Motor neuron (in vitro differentiated cells): ENCODE measurements around the gene POLR2C. TPM values are rescaled to one million over a fixed set of nuclear protein-coding genes. Genes with fewer than 3 reads are reported as not detected.

ENCODE experiments used
- ATAC-seq, 8 experiments: fragments of 200-7000 bp; cut with Tn5 transposase; replicated peaks in 6 of 8; 2 replicates each; pipeline ENCODE4 v1.8.0; 2021; ENCODE audit warnings: mild to moderate bottlenecking in 8 of 8, moderate library complexity in 8 of 8
- H3K27ac ChIP-seq, 2 donors: fragments of 250-450 bp; sonication (Bioruptor Pico); 2 replicates each; pipeline ENCODE4 v1.9.0; 2021; ENCODE audit warnings: antibody characterized with exemption in 2 of 2, mild to moderate bottlenecking in 2 of 2, moderate library complexity in 1 of 2
- H3K4me1 ChIP-seq, 2 donors: fragments of 250-450 bp; sonication (Bioruptor Pico); replicated peaks in 1 of 2; 2 replicates each; pipeline ENCODE4 v1.6.1; 2021; ENCODE audit warnings: antibody characterized with exemption in 2 of 2, mild to moderate bottlenecking in 2 of 2, moderate library complexity in 1 of 2
- H3K4me3 ChIP-seq, 5 donors: fragments of 250-450 bp; sonication (Bioruptor Pico); 2 replicates each; pipeline ENCODE4 v1.9.0; 2021; ENCODE audit warnings: antibody characterized with exemption in 5 of 5, mild to moderate bottlenecking in 5 of 5, moderate library complexity in 4 of 5
- WGBS, 10 experiments: fragments of 450-650 bp; shearing (Covaris generic); methylation state at CpG; one replicate each; pipeline ENCODE4 v1.0.0; 2022; 5-methylcytosine and 5-hydroxymethylcytosine counted together
- in situ Hi-C, 9 experiments: fragments of 400-800 bp; cut with MboI; loops; one replicate each; pipeline ENCODE4 v1.15.0; 2021; ENCODE audit warnings: low sequenced_read_pairs in 9 of 9, low pct_unique_long_range_greater_than_20kb in 2 of 9; ENCODE audit not compliant: unreplicated experiment in 9 of 9
- total RNA-seq, 8 experiments: library from RNA; unstranded; fragments of 300-600 nt; gene quantifications; 2 replicates each; pipeline versions ENCODE4 v1.2.3 to v1.2.4, GENCODE V29; 2022

The POLR2C gene
- total RNA-seq, 8 experiments from 2014 or later = 49.4 to 82.9 (median 64.9) TPM

GRCh38 chr16:57514371-57514770, 51.9 kb downstream of the POLR2C start:
- in situ Hi-C loops = loop anchor here in 2 of 9 experiments (25.0 kb wide), 1 partner anchor 202 kb away; no protein-coding TSS in a partner anchor
- WGBS, 10 experiments = 82 to 100% methylated on average over 1 to 2 of the region's 4 CpGs; no CpG with 5 or more reads in 8 of the 10 experiments
- H3K27ac ChIP-seq = no peak overlapping the region
- peaks cover 0 to 5% of the 10 kb centered on the region in 2 donors for H3K4me1 ChIP-seq
- ATAC-seq = no peak
- H3K4me3 ChIP-seq = no peak overlapping the region

DNA sequence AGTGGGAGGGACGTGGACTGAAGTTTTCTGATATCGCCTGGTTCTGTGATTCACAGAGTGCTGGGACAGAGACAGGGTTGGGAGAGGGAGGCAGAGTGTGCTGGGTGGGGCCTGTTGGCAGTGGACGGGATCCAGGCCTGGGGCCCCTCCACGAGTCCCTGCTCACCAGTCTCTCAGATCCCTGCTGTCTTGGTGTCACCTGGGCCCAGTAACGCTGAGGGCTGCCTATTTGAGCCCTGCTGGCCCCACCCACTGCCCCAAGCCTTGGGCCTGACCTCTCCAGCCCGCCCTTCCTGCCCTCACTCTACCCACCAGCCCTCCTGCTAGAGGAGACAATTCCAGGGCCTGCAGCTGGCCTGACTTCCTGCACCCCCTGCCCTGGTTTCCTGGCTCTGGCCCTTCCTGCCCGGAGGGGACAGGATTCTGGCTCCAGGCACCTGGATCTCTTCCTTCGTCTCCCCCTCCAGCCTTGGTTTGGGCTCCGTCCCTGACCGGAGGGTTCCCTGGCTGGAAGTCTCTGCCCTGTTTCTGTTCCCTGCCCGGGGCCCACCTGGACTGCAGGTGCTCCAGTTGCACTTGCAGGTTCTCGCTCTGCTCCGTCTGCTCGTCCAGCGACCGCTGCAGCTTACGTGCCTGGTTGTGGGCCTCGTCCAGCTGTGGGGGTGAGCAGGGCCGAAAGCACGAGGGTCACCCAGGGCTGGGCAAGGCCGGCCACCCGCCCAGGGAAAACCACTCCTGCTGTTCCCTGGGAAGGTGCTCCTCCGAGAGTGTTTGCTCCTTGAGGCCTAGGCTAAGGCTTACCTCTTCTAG, 52.5 kb downstream of the POLR2C start:
- H3K4me3 ChIP-seq = no peak overlapping the region
- in situ Hi-C loops = loop anchor here in 2 of 9 experiments (25.0 kb wide), 1 partner anchor 203 kb away; no protein-coding TSS in a partner anchor
- peak in 2 of 8 experiments; percentile 22 to 27 for ATAC-seq
- WGBS, 10 experiments = 91 to 100% (median 95%) methylated on average over 2 to 12 of the region's 23 CpGs; no CpG with 5 or more reads in 6 of the 10 experiments
- H3K27ac ChIP-seq = no peak overlapping the region
- peaks cover 0 to 5% of the 10 kb centered on the region in 2 donors for H3K4me1 ChIP-seq

- ATAC-seq = no peak
- no peak overlapping the region for H3K4me3 ChIP-seq
- in situ Hi-C loops = loop anchor here in 2 of 9 experiments (25.0 kb wide), 1 partner anchor 204 kb away; no protein-coding TSS in a partner anchor
- WGBS, 10 experiments = 75 to 100% (median 85%) methylated on average over 1 to 4 of the region's 10 CpGs; no CpG with 5 or more reads in 6 of the 10 experiments
- peaks cover 0 to 5% of the 10 kb centered on the region in 2 donors for H3K4me1 ChIP-seq
- H3K27ac ChIP-seq = no peak overlapping the region
Measured at GRCh38 chr16:57516176-57516725, 53.8 kb downstream of the POLR2C start.

DNA sequence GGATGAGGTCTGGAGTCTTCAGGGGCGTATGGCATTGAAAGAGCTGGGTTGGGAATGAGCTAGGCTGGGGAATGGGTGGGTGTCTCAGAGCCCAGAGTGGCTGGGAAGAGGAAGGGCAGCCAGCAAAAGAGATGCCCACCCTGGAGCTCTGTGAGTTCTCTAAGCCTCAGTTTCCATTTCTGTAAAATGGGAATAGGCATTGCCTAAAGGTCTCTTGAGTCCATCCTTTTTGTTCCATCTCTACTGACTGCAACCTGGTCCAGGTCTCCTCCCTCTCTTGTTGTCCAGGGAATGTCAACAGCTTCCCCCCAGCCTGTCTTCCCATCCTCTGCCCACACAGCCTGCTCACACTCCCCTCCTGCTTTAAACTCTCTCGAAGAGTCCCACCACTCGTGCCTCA, 54.3 kb downstream of the POLR2C start:
- WGBS, 10 experiments = 40 to 100% (median 100%) methylated on average over 1 to 3 of the region's 3 CpGs; no CpG with 5 or more reads in 3 of the 10 experiments
- H3K4me3 ChIP-seq = no peak overlapping the region

DNA sequence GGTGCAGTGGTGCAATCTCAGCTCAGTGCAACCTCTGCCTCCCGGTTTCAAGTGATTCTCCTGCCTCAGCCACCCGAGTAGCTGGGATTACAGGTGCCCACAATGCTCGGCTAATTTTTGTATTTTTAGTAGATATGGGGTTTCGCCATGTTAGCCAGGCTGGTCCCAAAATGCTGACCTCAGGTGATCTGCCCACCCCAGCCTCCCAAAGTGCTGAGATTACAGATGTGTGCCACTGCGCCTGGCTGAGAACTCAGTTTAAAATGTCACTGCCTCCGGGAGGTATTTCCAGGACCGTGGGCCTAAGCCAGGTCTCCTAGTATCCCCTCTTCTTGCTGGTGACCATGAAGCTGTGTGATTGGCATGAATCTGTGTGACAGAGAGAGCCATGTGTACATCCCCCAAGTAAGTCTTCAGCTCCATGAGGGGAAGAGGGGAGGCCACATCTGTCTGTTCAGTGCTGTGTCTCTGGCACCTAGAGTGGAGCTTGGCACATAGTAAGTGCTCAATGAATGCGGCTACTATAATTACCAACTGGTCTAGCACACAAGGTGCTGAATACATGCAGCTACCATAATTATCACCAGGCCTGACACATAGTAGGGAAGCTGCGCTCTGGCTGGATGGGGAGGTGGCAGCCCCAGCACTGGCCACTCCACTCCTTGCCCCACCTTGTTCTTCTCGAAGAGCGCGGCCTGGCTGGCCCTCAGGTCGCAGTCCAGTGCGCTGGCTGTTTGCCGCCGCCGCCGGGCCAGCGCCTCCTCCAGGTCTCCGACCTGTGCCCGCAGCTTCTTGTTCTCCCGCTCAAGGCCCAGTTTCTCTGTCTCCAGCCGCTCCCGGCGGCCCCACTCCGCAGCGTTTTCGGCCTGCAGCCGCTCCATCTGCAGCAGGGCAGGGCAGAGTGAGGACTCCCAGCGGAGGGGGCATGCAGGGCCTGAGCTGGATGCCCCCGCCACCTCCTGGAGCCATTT, 55.2 kb downstream of the POLR2C start:
- in situ Hi-C loops = loop anchor here in 2 of 9 experiments (25.0 kb wide), 1 partner anchor 205 kb away; no protein-coding TSS in a partner anchor
- 86 to 100% (median 96%) methylated on average over 1 to 10 of the region's 31 CpGs; no CpG with 5 or more reads in 5 of the 10 experiments for WGBS, 10 experiments

More for the DNA sequence above, 54.3 kb downstream of the POLR2C start:
- Histone ChIP-seq H3K4me1 (peaks cover 0 to 5% of the 10 kb centered on the region in 2 donors), H3K27ac (no peak overlapping the region)
- no peak for ATAC-seq
- in situ Hi-C loops = loop anchor here in 2 of 9 experiments (25.0 kb wide), 1 partner anchor 204 kb away; no protein-coding TSS in a partner anchor

GRCh38 chr16:57518520-57518919, 56.0 kb downstream of the POLR2C start:
- ATAC-seq = no peak
- WGBS, 10 experiments = 75 to 100% (median 91%) methylated on average over 1 to 4 of the region's 13 CpGs; no CpG with 5 or more reads in 3 of the 10 experiments
- in situ Hi-C loops = loop anchor here in 2 of 9 experiments (25.0 kb wide), 1 partner anchor 206 kb away; no protein-coding TSS in a partner anchor

More for the DNA sequence above, 55.2 kb downstream of the POLR2C start:
- no peak for ATAC-seq
- Histone ChIP-seq H3K4me3 (no peak overlapping the region), H3K4me1 (peaks cover 0 to 5% of the 10 kb centered on the region in 2 donors), H3K27ac (no peak overlapping the region)

DNA sequence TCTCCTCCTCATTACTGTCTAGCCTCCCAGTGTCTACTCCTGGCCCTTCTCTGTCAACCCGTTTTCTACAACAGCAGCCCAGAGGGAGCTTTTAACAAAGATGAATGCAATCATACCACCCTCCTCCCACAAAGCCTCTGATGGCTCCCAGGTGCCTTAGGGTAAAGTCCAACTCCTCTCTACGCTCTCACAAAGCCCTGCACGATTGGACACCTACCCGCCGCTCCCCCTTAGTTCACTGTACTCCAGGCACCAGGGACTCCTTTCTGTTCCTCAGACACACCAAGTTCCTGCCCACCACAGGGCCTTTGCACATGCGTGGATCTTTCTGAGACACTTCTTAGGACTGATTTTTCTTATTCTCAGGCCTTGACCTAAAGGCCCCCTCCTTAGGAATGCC, 56.4 kb downstream of the POLR2C start:
- no peak overlapping the region for H3K4me3 ChIP-seq
- WGBS, 10 experiments = 74 to 100% (median 93%) methylated on average over 2 to 4 of the region's 6 CpGs; no CpG with 5 or more reads in 6 of the 10 experiments
- no peak overlapping the region for H3K27ac ChIP-seq
- no peaks in the 10 kb centered on the region for H3K4me1 ChIP-seq
- ATAC-seq = no peak
- in situ Hi-C loops = loop anchor here in 2 of 9 experiments (25.0 kb wide), 1 partner anchor 207 kb away; no protein-coding TSS in a partner anchor

More at GRCh38 chr16:57518520-57518919, 56.0 kb downstream of the POLR2C start:
- H3K27ac ChIP-seq = no peak overlapping the region
- H3K4me3 ChIP-seq = no peak overlapping the region
- peaks cover 0 to 2% of the 10 kb centered on the region in 2 donors for H3K4me1 ChIP-seq

DNA sequence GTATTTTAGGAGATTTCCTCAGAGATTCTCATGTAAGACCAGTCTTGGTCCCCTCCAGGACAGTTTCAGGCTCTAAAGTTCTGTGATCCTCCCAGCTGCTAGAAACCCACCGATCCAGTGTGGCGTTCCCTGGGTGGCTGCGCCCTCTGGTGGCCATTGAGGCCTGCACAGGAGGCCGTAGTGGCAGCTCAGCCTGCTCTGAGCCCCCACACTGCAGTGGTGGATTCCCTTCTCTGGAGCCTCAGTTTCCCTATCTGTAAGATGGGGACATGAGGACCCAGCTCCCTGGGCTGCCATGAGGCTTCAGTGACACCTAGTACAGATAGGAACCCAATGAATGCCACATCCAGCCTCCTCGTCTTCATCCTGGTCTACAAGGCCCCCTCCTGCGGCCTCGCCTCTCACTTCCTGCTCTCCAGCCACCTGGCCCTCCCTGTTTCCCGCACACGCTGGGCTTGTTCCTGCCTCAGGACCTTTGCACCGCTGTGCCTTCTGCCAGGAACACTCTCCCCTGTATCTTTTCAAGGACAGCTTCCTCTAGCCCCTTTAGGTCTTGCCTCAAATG, 57.4 kb downstream of the POLR2C start:
- WGBS, 10 experiments = 0 to 61% (median 40%) methylated on average over 1 to 8 of the region's 10 CpGs; no CpG with 5 or more reads in 3 of the 10 experiments

More for the DNA sequence above, 57.4 kb downstream of the POLR2C start:
- in situ Hi-C loops = loop anchor here in 3 of 9 experiments (10.0 to 25.0 kb wide), 2 partner anchors 55 to 208 kb away; partner anchors contain the start of gene POLR2C (in 1 of the 3)
- ATAC-seq = peak; percentile 74 to 98 (median 92)
- H3K4me3 ChIP-seq = no peak overlapping the region
- H3K4me1 ChIP-seq = no peaks in the 10 kb centered on the region
- H3K27ac ChIP-seq = no peak overlapping the region

Other genes with a start within 250 kb of the POLR2C start
- 10 to 100 TPM; 27.6 to 69.4 (median 41.7) TPM for gene ARL2BP, start 217.4 kb upstream of the POLR2C start, total RNA-seq
- 10 to 100 TPM in 2 of 8 experiments, 1 to 10 TPM in 6; 1.3 to 52.6 (median 1.6) TPM for gene PLLP, start 178.0 kb upstream of the POLR2C start, total RNA-seq
- gene CCL22, start 103.9 kb upstream of the POLR2C start, total RNA-seq = under 1 TPM in 6 of 8 experiments, not detected in 2; 0.08 to 0.62 (median 0.25) TPM
- 10 to 100 TPM in 2 of 8 experiments, 1 to 10 TPM in 6; 1.1 to 34.3 (median 3.6) TPM for gene CX3CL1, start 90.2 kb upstream of the POLR2C start, total RNA-seq
- not detected for gene CCL17, start 57.9 kb upstream of the POLR2C start, total RNA-seq
- 10 to 100 TPM; 44.5 to 74.9 (median 58.4) TPM for gene CIAPIN1, start 15.3 kb upstream of the POLR2C start, total RNA-seq
- gene COQ9, start 15.2 kb upstream of the POLR2C start, total RNA-seq = 100 to 1,000 TPM in 1 of 8 experiments, 10 to 100 TPM in 7; 39.9 to 114 (median 54.3) TPM
- gene DOK4, start 23.8 kb downstream of the POLR2C start, total RNA-seq = 10 to 100 TPM; 11.3 to 34.8 (median 22.6) TPM
- 10 to 100 TPM in 2 of 8 experiments, 1 to 10 TPM in 6; 1.1 to 16.8 (median 6.2) TPM for gene CCDC102A, start 73.9 kb downstream of the POLR2C start, total RNA-seq
- gene ADGRG5, start 80.0 kb downstream of the POLR2C start, total RNA-seq = under 1 TPM in 6 of 8 experiments, not detected in 2; 0.04 to 0.71 (median 0.22) TPM
- gene ADGRG1, start 166.0 kb downstream of the POLR2C start, total RNA-seq = 10 to 100 TPM in 5 of 8 experiments, 1 to 10 TPM in 2, under 1 TPM in 1; 0.54 to 82.8 (median 48.8) TPM
- gene ADGRG3, start 205.6 kb downstream of the POLR2C start, total RNA-seq = 1 to 10 TPM in 1 of 8 experiments, under 1 TPM in 5, not detected in 2; 0.10 to 1.1 (median 0.31) TPM
- gene DRC7, start 232.1 kb downstream of the POLR2C start, total RNA-seq = 1 to 10 TPM in 3 of 8 experiments, under 1 TPM in 4, not detected in 1; 0.49 to 7.4 (median 0.63) TPM